HG02943 (cell line): ENCODE data around the gene VPS51.
A peak's percentile ranks its signal among the peaks of the same experiment; 100 is the strongest.
"Not testable (repeated sequence)": the region's sequence is repeated elsewhere in the genome, so short reads cannot be mapped to it uniquely, and the experiment has no call there.

Experiments
- ATAC-seq: cut with Tn5 transposase; IDR thresholded peaks from one replicate; pipeline ENCODE4 v1.9.1; 2021; ENCODE audit warnings: mild to moderate bottlenecking, low read depth, moderate library complexity; ENCODE audit not compliant: unreplicated experiment

The VPS51 gene

GRCh38 chr11:65118097-65118837, 22.3 kb downstream of the VPS51 start:
- no peak for ATAC-seq

GRCh38 chr11:65118891-65119669, 23.1 kb downstream of the VPS51 start:
- ATAC-seq: not testable (repeated sequence)

- no peak for ATAC-seq
Measured at GRCh38 chr11:65119670-65119995, 23.6 kb downstream of the VPS51 start.

- ATAC-seq: no peak
Measured at GRCh38 chr11:65120831-65121230, 24.8 kb downstream of the VPS51 start.

- no peak for ATAC-seq
Measured at GRCh38 chr11:65121447-65121864, 25.4 kb downstream of the VPS51 start.

- peak; percentile 57 for ATAC-seq
Measured at GRCh38 chr11:65121865-65122696, 26.1 kb downstream of the VPS51 start, which contains the start of the genes FAU and MRPL49. Gene FAU (minus strand): TSS chr11:65122134. CDS start chr11:65121813, 321 bp downstream. Gene MRPL49 (plus strand): TSS chr11:65122321. CDS start chr11:65122347, 26 bp downstream.

GRCh38 chr11:65124480-65125196, 28.6 kb downstream of the VPS51 start:
- ATAC-seq: no peak

GRCh38 chr11:65125197-65126056, 29.4 kb downstream of the VPS51 start:
- ATAC-seq: no peak

GRCh38 chr11:65126624-65127274, 30.7 kb downstream of the VPS51 start:
- ATAC-seq: no peak

GRCh38 chr11:65127473-65128181, 31.6 kb downstream of the VPS51 start:
- no peak for ATAC-seq

GRCh38 chr11:65128182-65129145, 32.5 kb downstream of the VPS51 start:
- no peak for ATAC-seq

GRCh38 chr11:65129649-65130441, 33.8 kb downstream of the VPS51 start:
- ATAC-seq: no peak

GRCh38 chr11:65130631-65131416, 34.8 kb downstream of the VPS51 start:
- no peak for ATAC-seq

- no peak for ATAC-seq
Measured at GRCh38 chr11:65131417-65131776, 35.4 kb downstream of the VPS51 start.

GRCh38 chr11:65131895-65132237, 35.9 kb downstream of the VPS51 start:
- no peak for ATAC-seq
